A673 (cell line): ENCODE data around the gene ITPRID2. TPM values are rescaled to one million over a fixed set of nuclear protein-coding genes. Genes with fewer than 3 reads are reported as not detected.

Source experiments
- BruUV-seq: library from RNA; stranded (reverse); fragments of 400-500 nt; replicated peaks from 2 replicates; lab custom pipeline; 2021; lab: Mats Ljungman, UMichigan
- CTCF ChIA-PET: fragments of 300-600 bp; sonication (Branson Sonifier 250); formaldehyde crosslinking; loops from one replicate; lab custom pipeline; 2022; ENCODE audit warnings: antibody characterized with exemption; lab: Charles Lee
- POLR2A ChIA-PET: fragments of 300-600 bp; sonication (Branson Sonifier 250); formaldehyde crosslinking; loops from one replicate; lab custom pipeline; 2022; ENCODE audit warnings: antibody characterized with exemption; ENCODE audit not compliant: low non-redundant PET; lab: Charles Lee
- DNase-seq: peaks from one replicate; pipeline ENCODE4 v3.0.0-alpha.2; 2015; ENCODE audit warnings: low spot score
- H3K27ac ChIP-seq: fragments of 200-600 bp; sonication (generic); 2 replicates; pipeline ENCODE4 v1.5.1; 2016; ENCODE audit warnings: mixed run types, low read depth, mild to moderate bottlenecking, mixed read lengths, antibody characterized with exemption, low read length; ENCODE audit not compliant: poor library complexity, severe bottlenecking
- H3K27me3 ChIP-seq: fragments of 200-600 bp; sonication (generic); replicated peaks from 2 replicates; pipeline ENCODE4 v1.6.1; 2017; ENCODE audit warnings: mixed run types, low read depth, mild to moderate bottlenecking, mixed read lengths, antibody characterized with exemption, low read length; ENCODE audit not compliant: insufficient read depth, poor library complexity
- H3K36me3 ChIP-seq: fragments of 200-600 bp; sonication (generic); 2 replicates; pipeline ENCODE4 v1.6.1; 2016; ENCODE audit warnings: mixed run types, mild to moderate bottlenecking, mixed read lengths, antibody characterized with exemption, low read length; ENCODE audit not compliant: insufficient read depth, poor library complexity, severe bottlenecking
- H3K4me1 ChIP-seq: fragments of 200-600 bp; sonication (generic); 2 replicates; pipeline ENCODE4 v1.6.1; 2017; ENCODE audit warnings: mixed run types, mild to moderate bottlenecking, mixed read lengths, antibody characterized with exemption, low read length; ENCODE audit not compliant: insufficient read depth, poor library complexity, severe bottlenecking
- H3K4me3 ChIP-seq: fragments of 200-600 bp; sonication (generic); 2 replicates; pipeline ENCODE4 v1.5.1; 2016; ENCODE audit warnings: low read depth, mixed run types, mild to moderate bottlenecking, mixed read lengths, low read length; ENCODE audit not compliant: poor library complexity, severe bottlenecking
- H3K9me3 ChIP-seq: fragments of 200-600 bp; sonication (generic); 2 replicates; pipeline ENCODE4 v1.6.1; 2016; ENCODE audit warnings: mixed run types, low read depth, mild to moderate bottlenecking, mixed read lengths, antibody characterized with exemption, low read length; ENCODE audit not compliant: poor library complexity, severe bottlenecking
- EZH2 ChIP-seq: fragments of 200-600 bp; sonication (generic); IDR thresholded peaks from 2 replicates; pipeline ENCODE4 v1.6.1; 2017; ENCODE audit warnings: borderline replicate concordance, low read depth, mild to moderate bottlenecking, mixed read lengths, antibody characterized with exemption, low read length; ENCODE audit not compliant: poor library complexity, severe bottlenecking
- intact Hi-C: fragments of 100-400 bp; cut with micrococcal nuclease; formaldehyde crosslinking; loops from one replicate; pipeline ENCODE4 v1.10.0; 2022; ENCODE audit not compliant: unreplicated experiment
- total RNA-seq: library from RNA; stranded (reverse); gene quantifications from 2 replicates; pipeline ENCODE4 v1.2.3, GENCODE V29; 2021
- TF ChIP-seq, protein P1 (sequence below): fragments of 300-800, 200-600 bp; sonication (generic); conservative IDR thresholded peaks from 2 replicates; pipeline ENCODE4 v1.5.1; 2017; ENCODE audit warnings: low read depth, mild to moderate bottlenecking, antibody characterized with exemption, low read length, moderate library complexity, mixed read lengths

ITPRID2 gene
- total RNA-seq, 1 experiment from 2014 or later = 141 TPM

DNA sequence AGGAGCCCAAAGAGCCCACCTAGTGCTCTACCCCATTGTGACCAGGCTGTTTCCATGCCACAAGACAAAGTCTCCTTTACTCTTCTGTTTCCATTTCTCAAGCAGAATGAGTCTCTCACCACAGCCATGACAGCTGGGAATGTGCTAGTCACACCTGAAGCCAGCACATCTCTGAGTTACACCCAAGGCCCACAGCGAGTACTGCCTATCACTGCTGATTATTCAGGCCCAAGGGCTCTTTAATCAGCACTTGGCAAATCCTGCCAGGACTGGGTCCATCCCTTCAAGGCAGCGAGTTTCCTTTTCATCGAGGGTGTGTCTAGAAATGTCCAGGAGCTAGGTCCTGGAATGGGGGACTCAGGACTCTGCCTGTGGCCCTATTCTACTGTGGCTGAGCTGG, 79.5 kb downstream of the ITPRID2 start:
- Histone ChIP-seq H3K4me3 (no peak overlapping the region), H3K36me3 (no peaks in the 10 kb centered on the region), H3K4me1 (peaks cover 11% of the 10 kb centered on the region), H3K27me3 (no peaks in the 10 kb centered on the region), H3K9me3 (no peaks in the 10 kb centered on the region), H3K27ac (no peak overlapping the region)
- CTCF ChIA-PET = no interaction called here
- intact Hi-C loops = loop anchor here (5.0 kb wide), 1 partner anchor 106 kb away; no protein-coding TSS in a partner anchor
- BruUV-seq = no TSS peak
- POLR2A ChIA-PET = no interaction called here
- no peak for DNase-seq
- TF ChIP-seq, protein P1, sequence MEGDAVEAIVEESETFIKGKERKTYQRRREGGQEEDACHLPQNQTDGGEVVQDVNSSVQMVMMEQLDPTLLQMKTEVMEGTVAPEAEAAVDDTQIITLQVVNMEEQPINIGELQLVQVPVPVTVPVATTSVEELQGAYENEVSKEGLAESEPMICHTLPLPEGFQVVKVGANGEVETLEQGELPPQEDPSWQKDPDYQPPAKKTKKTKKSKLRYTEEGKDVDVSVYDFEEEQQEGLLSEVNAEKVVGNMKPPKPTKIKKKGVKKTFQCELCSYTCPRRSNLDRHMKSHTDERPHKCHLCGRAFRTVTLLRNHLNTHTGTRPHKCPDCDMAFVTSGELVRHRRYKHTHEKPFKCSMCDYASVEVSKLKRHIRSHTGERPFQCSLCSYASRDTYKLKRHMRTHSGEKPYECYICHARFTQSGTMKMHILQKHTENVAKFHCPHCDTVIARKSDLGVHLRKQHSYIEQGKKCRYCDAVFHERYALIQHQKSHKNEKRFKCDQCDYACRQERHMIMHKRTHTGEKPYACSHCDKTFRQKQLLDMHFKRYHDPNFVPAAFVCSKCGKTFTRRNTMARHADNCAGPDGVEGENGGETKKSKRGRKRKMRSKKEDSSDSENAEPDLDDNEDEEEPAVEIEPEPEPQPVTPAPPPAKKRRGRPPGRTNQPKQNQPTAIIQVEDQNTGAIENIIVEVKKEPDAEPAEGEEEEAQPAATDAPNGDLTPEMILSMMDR = no peak
- no peak for TF ChIP-seq EZH2

DNA sequence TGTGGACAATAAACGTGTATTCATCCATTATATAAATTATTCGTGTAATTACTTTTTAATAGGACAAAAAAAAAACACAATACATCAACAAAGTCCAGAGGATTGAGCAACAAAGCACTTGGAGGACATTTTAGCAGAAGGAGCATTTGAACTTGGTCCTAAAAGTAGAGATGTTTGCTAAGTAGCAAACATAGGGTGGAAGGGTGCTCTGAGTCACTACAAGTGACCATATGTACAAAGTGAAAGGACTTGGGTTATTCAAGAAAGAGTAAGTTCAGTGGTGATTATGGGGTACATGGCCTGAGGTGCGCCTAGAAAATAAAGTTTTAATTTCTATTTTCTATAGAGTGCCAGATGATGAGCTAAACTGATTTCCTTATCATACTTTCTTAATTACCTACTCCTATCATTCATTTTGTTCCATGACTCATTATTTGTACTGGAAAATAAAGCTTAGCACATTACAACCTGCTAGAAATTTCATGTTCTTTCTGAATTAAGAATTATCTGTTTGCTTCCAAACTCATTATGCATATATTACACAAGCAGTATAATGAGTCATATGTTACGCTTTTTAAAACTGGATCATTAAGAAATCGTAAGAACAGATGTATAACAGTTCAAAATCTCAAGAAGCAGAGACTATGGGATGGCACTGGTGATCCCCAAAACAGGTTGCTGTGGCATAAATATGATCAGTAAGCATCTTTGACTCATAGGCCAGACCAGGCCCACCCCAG, 81.1 kb downstream of the ITPRID2 start:
- no peak overlapping the region for H3K4me3 ChIP-seq
- H3K4me1 ChIP-seq = peaks cover 11% of the 10 kb centered on the region
- DNase-seq = peak; percentile 24
- H3K9me3 ChIP-seq = no peaks in the 10 kb centered on the region
- no peak overlapping the region for H3K27ac ChIP-seq
- H3K27me3 ChIP-seq = no peaks in the 10 kb centered on the region
- ChIA-PET CTCF (interaction anchor here (0.6 kb wide), 1 partner anchor 18 kb away, joined by 4 read pairs; no protein-coding TSS in a partner anchor), POLR2A (no interaction called here)
- intact Hi-C loops = loop anchor here (5.0 kb wide), 1 partner anchor 105 kb away; no protein-coding TSS in a partner anchor
- no peak for TF ChIP-seq EZH2
- TF ChIP-seq, protein P1 = no peak
- no TSS peak for BruUV-seq
- H3K36me3 ChIP-seq = no peaks in the 10 kb centered on the region

DNA sequence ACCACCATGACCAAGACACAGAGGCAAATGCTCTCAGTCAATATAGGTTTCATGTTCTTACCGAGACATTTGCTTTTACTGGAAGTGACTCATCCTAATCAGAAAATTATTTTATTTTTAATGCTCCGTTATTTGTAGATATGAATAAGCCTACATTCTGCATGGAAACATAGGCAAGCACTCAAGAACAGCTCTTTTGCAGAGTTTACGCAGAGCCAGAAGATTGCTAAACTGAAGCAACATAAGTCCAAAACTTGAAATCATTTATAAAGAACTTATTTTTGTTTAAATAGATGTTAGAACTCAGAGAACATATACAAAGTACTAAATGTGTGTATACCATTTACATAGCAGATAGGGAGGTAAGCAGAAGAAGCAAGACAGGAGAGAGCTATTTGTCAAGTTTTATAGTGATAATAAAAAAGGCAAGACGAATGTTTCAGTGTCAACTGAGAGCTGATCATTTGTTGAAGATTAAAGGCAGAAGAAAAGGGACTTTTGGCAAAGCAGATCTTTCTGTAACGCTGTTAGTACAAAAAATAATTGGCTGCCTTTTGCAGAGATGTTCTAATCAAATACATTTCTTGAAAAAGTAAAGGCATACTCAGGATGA, 81.7 kb downstream of the ITPRID2 start:
- no TSS peak for BruUV-seq
- CTCF ChIA-PET = no interaction called here
- TF ChIP-seq, protein P1 = no peak
- no peak for TF ChIP-seq EZH2

More for the DNA sequence above, 81.7 kb downstream of the ITPRID2 start:
- Histone ChIP-seq H3K4me3 (no peak overlapping the region), H3K4me1 (peaks cover 11% of the 10 kb centered on the region), H3K27ac (no peak overlapping the region), H3K9me3 (no peaks in the 10 kb centered on the region), H3K27me3 (no peaks in the 10 kb centered on the region), H3K36me3 (no peaks in the 10 kb centered on the region)
- DNase-seq = no peak
- intact Hi-C loops = loop anchor here (5.0 kb wide), 1 partner anchor 104 kb away; no protein-coding TSS in a partner anchor
- POLR2A ChIA-PET = no interaction called here
